ENCODE measurements around the gene ERFE. TPM values are rescaled to one million over a fixed set of nuclear protein-coding genes. Genes with fewer than 3 reads are reported as not detected.

The ERFE gene
- total RNA-seq, 4 donors from 2014 or later, result 0.46 to 3.3 (median 1.3) TPM

DNA sequence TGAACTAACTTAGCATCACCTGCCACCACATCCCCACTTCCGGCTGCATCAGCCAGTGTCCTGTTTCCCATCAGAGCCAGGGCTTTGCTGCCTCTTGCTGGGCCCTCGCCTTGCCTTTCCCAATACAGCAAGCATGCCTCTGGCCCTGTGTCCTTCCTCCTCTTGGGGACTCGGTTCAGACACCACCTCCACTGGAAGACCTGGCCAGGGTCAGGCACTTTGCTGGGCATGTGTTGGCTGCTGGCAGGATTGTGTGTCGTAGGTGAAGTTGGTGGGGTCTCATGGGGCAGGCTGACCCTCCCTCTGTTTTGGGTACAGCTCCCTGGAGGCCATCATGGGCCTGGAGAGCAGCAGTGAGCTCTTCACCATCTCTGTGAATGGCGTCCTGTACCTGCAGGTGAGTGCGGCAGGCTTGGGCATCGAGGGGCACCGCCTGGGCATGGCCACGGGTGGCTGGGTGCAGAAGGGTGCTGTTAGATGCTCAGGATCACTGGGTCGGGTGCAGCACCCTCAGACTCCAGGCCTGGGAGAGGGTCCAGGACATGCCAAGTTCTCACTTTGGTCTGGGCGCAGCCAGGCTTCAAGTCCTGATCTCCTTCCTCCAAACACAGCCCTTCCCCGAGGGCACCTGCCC lies 6.6 kb downstream of the ERFE start:
- Histone ChIP-seq H3K9me3 (no peaks in the 10 kb centered on the region), H3K4me3 (no peak overlapping the region), H3K27ac (peak overlapping the region in 1 of 4 donors; percentile 29), H3K27me3 (peaks cover 0 to 1% (median 0%) of the 10 kb centered on the region in 3 donors), H3K4me1 (peaks cover 15 to 16% of the 10 kb centered on the region in 2 donors), H3K36me3 (peaks cover 0 to 16% of the 10 kb centered on the region in 2 donors)
- in situ Hi-C loops (cut with MboI; ENCODE audit: low sequenced_read_pairs in 4 of 4), result no loop called here
- ATAC-seq (no peak), DNase-seq (no peak)
- TF ChIP-seq POLR2A (IDR thresholded peaks at IDR 0.05), result no peak
- TF ChIP-seq, protein P1, sequence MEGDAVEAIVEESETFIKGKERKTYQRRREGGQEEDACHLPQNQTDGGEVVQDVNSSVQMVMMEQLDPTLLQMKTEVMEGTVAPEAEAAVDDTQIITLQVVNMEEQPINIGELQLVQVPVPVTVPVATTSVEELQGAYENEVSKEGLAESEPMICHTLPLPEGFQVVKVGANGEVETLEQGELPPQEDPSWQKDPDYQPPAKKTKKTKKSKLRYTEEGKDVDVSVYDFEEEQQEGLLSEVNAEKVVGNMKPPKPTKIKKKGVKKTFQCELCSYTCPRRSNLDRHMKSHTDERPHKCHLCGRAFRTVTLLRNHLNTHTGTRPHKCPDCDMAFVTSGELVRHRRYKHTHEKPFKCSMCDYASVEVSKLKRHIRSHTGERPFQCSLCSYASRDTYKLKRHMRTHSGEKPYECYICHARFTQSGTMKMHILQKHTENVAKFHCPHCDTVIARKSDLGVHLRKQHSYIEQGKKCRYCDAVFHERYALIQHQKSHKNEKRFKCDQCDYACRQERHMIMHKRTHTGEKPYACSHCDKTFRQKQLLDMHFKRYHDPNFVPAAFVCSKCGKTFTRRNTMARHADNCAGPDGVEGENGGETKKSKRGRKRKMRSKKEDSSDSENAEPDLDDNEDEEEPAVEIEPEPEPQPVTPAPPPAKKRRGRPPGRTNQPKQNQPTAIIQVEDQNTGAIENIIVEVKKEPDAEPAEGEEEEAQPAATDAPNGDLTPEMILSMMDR (IDR thresholded peaks at IDR 0.05 in 4 of 5, conservative IDR thresholded peaks at IDR 0.05 in 1 of 5), result no peak
- intact Hi-C loops (cut with DNase I; ENCODE audit: low total_unique reads), result no loop called here

- Histone ChIP-seq H3K4me3 (no peak overlapping the region), H3K36me3 (peaks cover 0 to 27% of the 10 kb centered on the region in 2 donors), H3K4me1 (peaks cover 15 to 16% of the 10 kb centered on the region in 2 donors), H3K9me3 (no peaks in the 10 kb centered on the region), H3K27me3 (no peaks in the 10 kb centered on the region), H3K27ac (peak overlapping the region; percentile 41 to 59 (median 50))
- TF ChIP-seq POLR2A (IDR thresholded peaks at IDR 0.05), result no peak
- TF ChIP-seq, protein P1 (IDR thresholded peaks at IDR 0.05 in 4 of 5, conservative IDR thresholded peaks at IDR 0.05 in 1 of 5), result no peak
- in situ Hi-C loops (cut with MboI; ENCODE audit: low sequenced_read_pairs in 4 of 4), result no loop called here
- ATAC-seq (peak; percentile 43 to 47), DNase-seq (peak in 1 of 2 donors; percentile 54)
- intact Hi-C loops (cut with DNase I; ENCODE audit: low total_unique reads), result no loop called here
Observed at GRCh38 chr2:238166391-238167343, 7.9 kb downstream of the ERFE start.

GRCh38 chr2:238167344-238167715 lies 8.6 kb downstream of the ERFE start:
- no peaks in the 10 kb centered on the region for H3K27me3 ChIP-seq
- no peaks in the 10 kb centered on the region for H3K9me3 ChIP-seq
- TF ChIP-seq POLR2A (IDR thresholded peaks at IDR 0.05), result no peak
- TF ChIP-seq, protein P1 (IDR thresholded peaks at IDR 0.05 in 4 of 5, conservative IDR thresholded peaks at IDR 0.05 in 1 of 5), result no peak
- H3K36me3 ChIP-seq, result peaks cover 0 to 33% of the 10 kb centered on the region in 2 donors
- peaks cover 15 to 16% of the 10 kb centered on the region in 2 donors for H3K4me1 ChIP-seq
- no peak for ATAC-seq
- peak overlapping the region; percentile 8 to 33 (median 20) for H3K27ac ChIP-seq
- no peak overlapping the region for H3K4me3 ChIP-seq
- no peak for DNase-seq
- in situ Hi-C loops (cut with MboI; ENCODE audit: low sequenced_read_pairs in 4 of 4), result no loop called here
- intact Hi-C loops (cut with DNase I; ENCODE audit: low total_unique reads), result no loop called here

DNA sequence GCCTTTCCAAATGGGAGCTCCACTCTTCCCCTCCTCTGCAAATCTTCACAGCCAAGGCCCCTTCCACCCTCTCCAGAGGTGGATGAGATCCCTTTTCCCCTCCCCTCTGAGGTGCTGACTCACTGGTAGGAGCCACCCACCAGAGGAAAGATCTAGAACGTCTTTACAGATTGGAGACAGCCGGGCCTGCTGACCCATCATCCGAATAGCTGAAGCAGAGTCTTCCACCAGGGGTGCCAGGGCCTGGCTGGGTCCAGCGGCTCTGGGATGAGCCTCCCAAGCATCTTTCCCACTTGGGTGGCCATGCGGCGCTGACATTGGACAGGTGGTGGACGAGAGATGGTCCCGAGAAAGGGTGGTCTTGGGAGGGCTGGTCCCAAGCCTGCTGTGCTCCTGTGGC lies 9.0 kb downstream of the ERFE start:
- peaks cover 15 to 16% of the 10 kb centered on the region in 2 donors for H3K4me1 ChIP-seq
- intact Hi-C loops (cut with DNase I; ENCODE audit: low total_unique reads), result no loop called here
- peak overlapping the region in 2 of 4 donors; percentile 8 to 22 for H3K27ac ChIP-seq
- H3K4me3 ChIP-seq, result no peak overlapping the region
- in situ Hi-C loops (cut with MboI; ENCODE audit: low sequenced_read_pairs in 4 of 4), result no loop called here
- H3K36me3 ChIP-seq, result peaks cover 0 to 38% of the 10 kb centered on the region in 2 donors
- TF ChIP-seq, protein P1 (IDR thresholded peaks at IDR 0.05 in 4 of 5, conservative IDR thresholded peaks at IDR 0.05 in 1 of 5), result no peak
- no peak for TF ChIP-seq POLR2A (IDR thresholded peaks at IDR 0.05)
- no peaks in the 10 kb centered on the region for H3K9me3 ChIP-seq
- no peaks in the 10 kb centered on the region for H3K27me3 ChIP-seq
- DNase-seq, result no peak
- ATAC-seq, result no peak

All from gastrocnemius medialis (tissue), 4 donors.